Activated T-helper 17 cell treated with anti-CD3 and anti-CD28 coated beads, Interleukin-2, amount 50 U/mL, for 72 hours (primary cell): Measurements from ENCODE around the gene FNIP1. TPM values are rescaled to one million over a fixed set of nuclear protein-coding genes. Genes with fewer than 3 reads are reported as not detected.
"Not testable (repeated sequence)": the region's sequence is repeated elsewhere in the genome, so short reads cannot be mapped to it uniquely, and the experiment has no call there.

Experiments
- ATAC-seq: fragments of 150-1000 bp; cut with Tn5 transposase; replicated peaks from 2 replicates; pipeline ENCODE4 v1.10.0; 2021; ENCODE audit warnings: mild to moderate bottlenecking, moderate library complexity
- H3K27ac Mint-ChIP-seq: one replicate; pipeline ENCODE4 v1.8.0; 2022; ENCODE audit warnings: mixed read lengths
- H3K27me3 Mint-ChIP-seq: one replicate; pipeline ENCODE4 v1.8.0; 2022; ENCODE audit warnings: mixed read lengths
- H3K36me3 Mint-ChIP-seq: one replicate; pipeline ENCODE4 v1.8.0; 2022; ENCODE audit warnings: low read depth, mild to moderate bottlenecking, mixed read lengths
- H3K4me1 Mint-ChIP-seq: one replicate; pipeline ENCODE4 v1.8.0; 2022; ENCODE audit warnings: mixed read lengths
- H3K4me3 Mint-ChIP-seq: one replicate; pipeline ENCODE4 v1.8.0; 2022; ENCODE audit warnings: mild to moderate bottlenecking, mixed read lengths
- H3K9me3 Mint-ChIP-seq: one replicate; pipeline ENCODE4 v1.8.0; 2022; ENCODE audit warnings: mixed read lengths
- total RNA-seq, 2 donors: library from RNA; stranded (reverse); gene quantifications; one replicate each; pipeline ENCODE4 v1.2.3, GENCODE V29; 2022

FNIP1 gene
- total RNA-seq, 2 donors from 2014 or later = 17.5 to 30.4 TPM

DNA sequence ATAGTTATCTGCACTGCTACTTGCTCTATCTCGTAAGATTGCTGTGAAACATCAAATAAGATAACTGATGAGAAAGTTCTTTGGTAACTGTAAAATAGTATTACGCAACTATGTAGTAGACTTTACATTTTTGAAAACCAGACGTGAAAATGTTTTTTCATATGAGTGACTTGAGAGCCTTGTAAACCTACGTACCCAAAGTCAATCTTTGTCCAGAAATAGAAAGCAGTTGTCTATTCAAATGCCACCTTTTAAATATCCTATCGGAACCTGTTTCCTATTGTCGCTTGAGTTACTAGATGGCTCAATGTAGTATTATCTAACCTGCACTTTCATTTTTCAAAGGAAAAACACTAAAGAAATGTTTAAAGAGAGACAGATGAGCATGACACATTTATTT, 1.6 kb downstream of the FNIP1 start:
- Mint-ChIP-seq H3K36me3 (peaks cover 12% of the 10 kb centered on the region), H3K9me3 (no peaks in the 10 kb centered on the region), H3K27me3 (no peaks in the 10 kb centered on the region), H3K4me3 (peak overlapping the region; percentile 95), H3K27ac (peak overlapping the region; percentile 94), H3K4me1 (peaks cover 20% of the 10 kb centered on the region)
- ATAC-seq = no peak

DNA sequence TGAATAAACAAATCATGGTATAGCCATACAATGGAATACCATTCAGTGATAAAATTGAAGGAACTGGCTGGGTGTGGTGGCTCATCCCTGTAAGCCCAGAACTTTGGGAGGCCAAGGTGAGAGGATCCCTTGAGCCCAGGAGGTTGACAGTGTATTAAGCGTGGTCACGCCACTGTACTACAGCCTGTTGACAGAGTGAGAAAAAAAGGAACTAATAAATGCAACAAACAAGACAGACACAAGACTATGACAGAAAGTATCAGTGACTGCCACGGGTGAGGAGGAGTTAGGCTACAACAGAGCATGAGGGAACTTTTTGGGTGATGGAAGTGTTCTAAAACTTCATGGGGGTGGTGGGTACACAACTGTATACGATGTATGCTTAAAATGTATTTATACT, 2.2 kb downstream of the FNIP1 start:
- Mint-ChIP-seq H3K9me3 (no peaks in the 10 kb centered on the region), H3K27me3 (no peaks in the 10 kb centered on the region), H3K4me3 (peak overlapping the region; percentile 95), H3K27ac (no peak overlapping the region), H3K36me3 (peaks cover 12% of the 10 kb centered on the region), H3K4me1 (peaks cover 24% of the 10 kb centered on the region)
- no peak for ATAC-seq

DNA sequence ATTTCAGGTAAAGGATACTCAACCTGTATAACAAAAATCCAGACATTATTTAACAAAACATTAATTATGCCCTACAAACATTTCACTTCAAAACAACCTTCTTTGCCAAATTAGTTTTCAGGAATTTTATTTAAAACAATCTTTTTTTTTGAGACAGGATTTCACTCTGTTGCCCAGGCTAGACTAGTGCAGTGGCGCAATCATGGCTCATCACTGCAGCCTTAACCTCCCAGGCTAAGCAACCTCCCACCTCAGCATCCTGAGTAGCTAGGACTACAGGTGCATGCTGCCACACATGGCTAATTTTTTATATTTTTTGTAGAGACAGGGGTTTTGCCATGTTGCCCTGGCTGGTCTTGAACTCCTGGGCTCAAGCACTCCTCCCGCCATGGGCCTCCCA, 3.9 kb downstream of the FNIP1 start:
- H3K27ac Mint-ChIP-seq = no peak overlapping the region
- H3K4me1 Mint-ChIP-seq = peaks cover 29% of the 10 kb centered on the region
- ATAC-seq = no peak
- no peaks in the 10 kb centered on the region for H3K9me3 Mint-ChIP-seq
- H3K27me3 Mint-ChIP-seq = no peaks in the 10 kb centered on the region
- no peak overlapping the region for H3K4me3 Mint-ChIP-seq
- peaks cover 12% of the 10 kb centered on the region for H3K36me3 Mint-ChIP-seq

DNA sequence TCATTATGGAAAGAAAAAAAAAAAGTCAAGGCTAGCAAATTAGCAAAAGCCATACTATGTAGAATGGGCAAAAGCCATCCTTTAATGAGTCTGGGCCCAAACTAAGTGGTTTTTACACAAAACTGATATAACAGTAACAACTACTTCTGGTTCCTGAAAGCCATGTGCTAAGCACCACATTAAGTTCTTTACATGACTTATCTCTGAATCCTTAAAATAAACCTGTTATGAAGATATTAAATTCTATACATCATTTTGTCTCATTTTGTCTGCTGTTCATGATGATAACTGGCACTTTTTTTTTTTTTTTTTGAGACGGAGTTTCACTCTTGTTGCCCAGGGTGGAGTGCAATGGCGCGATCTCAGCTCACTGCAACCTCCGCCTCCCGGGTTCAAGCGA, 5.0 kb downstream of the FNIP1 start:
- ATAC-seq = no peak
- H3K36me3 Mint-ChIP-seq = peaks cover 12% of the 10 kb centered on the region
- peaks cover 32% of the 10 kb centered on the region for H3K4me1 Mint-ChIP-seq
- H3K27me3 Mint-ChIP-seq = no peaks in the 10 kb centered on the region
- no peaks in the 10 kb centered on the region for H3K9me3 Mint-ChIP-seq
- H3K27ac Mint-ChIP-seq = no peak overlapping the region
- H3K4me3 Mint-ChIP-seq = no peak overlapping the region

DNA sequence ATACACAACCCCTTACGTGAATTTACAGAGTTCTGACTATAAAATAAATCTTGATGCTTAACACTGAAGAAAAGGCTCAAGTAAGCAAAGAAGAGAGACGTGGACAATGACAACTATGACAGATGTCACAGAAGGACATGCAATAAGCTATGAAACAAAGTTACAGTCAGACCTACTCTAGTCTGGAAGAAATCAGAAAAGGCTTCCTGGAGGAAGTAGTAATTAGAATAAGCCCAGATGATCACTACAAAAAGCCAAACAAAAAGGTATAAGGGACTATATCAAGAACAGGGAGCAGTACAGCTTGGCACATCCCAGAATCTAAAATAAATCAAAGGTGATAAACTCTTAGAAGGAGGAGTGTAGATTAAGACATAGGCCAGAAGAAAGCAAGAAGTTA, 6.3 kb downstream of the FNIP1 start:
- H3K27me3 Mint-ChIP-seq = no peaks in the 10 kb centered on the region
- H3K36me3 Mint-ChIP-seq = peaks cover 11% of the 10 kb centered on the region
- ATAC-seq = no peak
- H3K27ac Mint-ChIP-seq = no peak overlapping the region
- peaks cover 31% of the 10 kb centered on the region for H3K4me1 Mint-ChIP-seq
- no peaks in the 10 kb centered on the region for H3K9me3 Mint-ChIP-seq
- no peak overlapping the region for H3K4me3 Mint-ChIP-seq

DNA sequence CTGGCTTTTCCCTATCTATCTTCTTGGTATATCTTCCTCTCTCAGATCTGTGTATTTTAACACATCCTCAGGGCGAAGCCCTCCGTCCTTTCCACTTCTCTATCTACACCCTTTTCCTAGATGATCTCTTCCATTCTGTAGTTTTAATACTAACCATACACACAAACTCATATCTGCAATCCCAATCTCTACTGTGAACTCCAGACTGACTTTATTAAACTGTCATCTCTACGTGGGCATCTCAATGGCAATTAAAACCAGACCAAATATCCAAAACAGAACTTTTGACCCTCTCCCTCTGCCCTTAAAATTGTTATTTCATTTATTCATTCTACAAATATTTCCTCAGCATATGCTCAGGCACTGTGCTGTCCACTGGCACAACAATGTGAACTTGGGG, 7.1 kb downstream of the FNIP1 start:
- no peak overlapping the region for H3K27ac Mint-ChIP-seq

DNA sequence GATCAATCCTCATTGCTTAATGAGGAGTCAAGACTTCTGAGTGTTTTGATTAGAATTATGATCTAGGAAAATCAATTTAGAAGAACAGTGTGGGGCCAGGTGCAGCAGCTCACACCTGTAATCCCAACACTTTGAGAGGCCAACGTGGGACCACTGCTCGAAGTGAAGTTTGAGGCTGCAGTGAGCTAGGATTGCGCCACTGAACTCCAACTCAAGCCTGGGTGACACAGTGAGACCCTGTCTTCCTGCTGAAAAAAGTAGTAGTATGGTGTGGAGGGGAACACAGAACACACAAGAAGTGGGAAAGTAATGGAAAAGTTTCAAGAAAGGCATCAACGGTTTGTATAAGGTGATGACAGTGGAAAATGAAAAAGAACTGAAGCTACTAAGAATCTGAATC, 9.1 kb downstream of the FNIP1 start:
- Mint-ChIP-seq H3K27ac (no peak overlapping the region), H3K4me1 (peaks cover 31% of the 10 kb centered on the region), H3K27me3 (no peaks in the 10 kb centered on the region), H3K4me3 (no peak overlapping the region), H3K36me3 (no peaks in the 10 kb centered on the region), H3K9me3 (no peaks in the 10 kb centered on the region)
- ATAC-seq = no peak

More for the DNA sequence above, 7.1 kb downstream of the FNIP1 start:
- no peaks in the 10 kb centered on the region for H3K27me3 Mint-ChIP-seq
- ATAC-seq = no peak
- H3K4me3 Mint-ChIP-seq = no peak overlapping the region
- no peaks in the 10 kb centered on the region for H3K9me3 Mint-ChIP-seq
- H3K4me1 Mint-ChIP-seq = peaks cover 25% of the 10 kb centered on the region
- peaks cover 6% of the 10 kb centered on the region for H3K36me3 Mint-ChIP-seq

DNA sequence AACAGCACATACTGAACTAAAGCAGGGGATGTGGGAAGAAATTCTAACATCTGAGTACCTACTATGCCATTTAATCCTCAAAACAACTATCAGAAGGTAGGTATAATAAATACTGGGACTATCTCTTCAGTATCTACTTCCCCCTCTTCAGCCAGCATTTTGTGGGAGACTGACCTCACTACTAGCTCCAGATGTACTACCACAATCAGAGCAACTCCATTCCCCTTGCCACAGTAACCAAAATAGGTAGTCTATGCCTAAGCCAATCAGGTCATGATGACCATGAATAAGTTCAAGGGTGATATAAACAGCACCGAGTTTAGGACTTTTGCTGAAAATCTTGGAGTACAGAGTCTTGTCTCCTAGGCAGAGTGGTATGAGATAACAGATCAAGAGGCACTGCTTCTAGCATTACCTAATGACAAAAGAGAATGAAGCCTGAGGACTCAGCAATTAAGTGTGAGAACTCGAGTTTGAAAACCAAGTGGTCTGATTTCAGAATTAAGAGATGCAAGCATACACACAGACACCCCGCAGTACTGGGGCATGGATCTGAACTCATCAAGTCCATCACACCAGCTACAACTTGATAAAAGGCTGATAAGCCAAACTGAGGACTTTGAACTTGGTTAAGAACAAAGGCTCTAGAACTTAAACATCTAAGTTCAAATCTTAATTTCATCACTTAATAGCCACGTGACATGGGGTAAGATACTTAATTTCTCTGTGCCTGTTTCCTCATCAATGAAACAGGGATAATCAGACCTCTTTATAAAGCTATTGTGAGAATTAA, 9.7 kb downstream of the FNIP1 start:
- H3K27ac Mint-ChIP-seq = no peak overlapping the region
- no peaks in the 10 kb centered on the region for H3K9me3 Mint-ChIP-seq
- peaks cover 37% of the 10 kb centered on the region for H3K4me1 Mint-ChIP-seq
- no peak overlapping the region for H3K4me3 Mint-ChIP-seq
- peaks cover 3% of the 10 kb centered on the region for H3K36me3 Mint-ChIP-seq
- H3K27me3 Mint-ChIP-seq = no peaks in the 10 kb centered on the region
- no peak for ATAC-seq

DNA sequence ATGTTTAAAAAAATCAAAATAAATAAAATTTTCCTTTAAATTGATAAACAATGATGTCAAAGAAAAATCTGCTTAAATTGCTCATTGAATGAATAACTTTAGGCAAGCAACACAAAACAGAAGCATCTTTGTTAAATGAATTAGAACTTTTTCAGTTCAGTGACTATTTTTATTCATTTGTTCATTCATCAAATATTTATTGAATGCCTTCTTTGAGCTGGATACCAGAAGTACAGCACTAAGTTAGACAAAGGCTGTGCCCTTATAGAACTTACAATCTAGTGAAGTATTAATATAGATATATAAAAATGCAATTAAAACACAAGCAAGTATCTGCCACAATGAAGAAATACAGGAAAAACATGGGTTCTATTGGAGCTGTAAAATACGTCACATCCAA, 10.8 kb downstream of the FNIP1 start:
- H3K4me1 Mint-ChIP-seq = peaks cover 35% of the 10 kb centered on the region
- peaks cover 11% of the 10 kb centered on the region for H3K36me3 Mint-ChIP-seq
- no peak overlapping the region for H3K27ac Mint-ChIP-seq
- H3K9me3 Mint-ChIP-seq = no peaks in the 10 kb centered on the region
- ATAC-seq = no peak
- H3K4me3 Mint-ChIP-seq = no peak overlapping the region
- no peaks in the 10 kb centered on the region for H3K27me3 Mint-ChIP-seq

DNA sequence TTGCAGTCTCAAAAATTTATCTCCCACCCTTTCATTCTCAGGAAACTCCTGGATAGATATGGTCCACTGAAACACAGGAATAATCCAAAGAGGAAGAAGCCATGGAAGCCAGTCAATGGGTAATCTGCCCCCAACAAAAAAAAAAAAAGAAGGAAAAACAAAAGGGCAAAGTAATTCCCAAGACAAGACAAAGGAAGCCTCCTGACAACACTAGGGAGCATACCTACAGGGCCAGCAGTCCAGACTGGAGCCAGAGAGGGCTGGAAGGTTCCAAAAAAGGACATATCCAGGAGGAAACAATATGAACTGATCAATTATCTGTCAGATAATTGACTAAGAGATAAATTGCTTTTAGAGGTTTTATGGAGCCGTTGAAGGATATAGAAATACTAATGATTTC, 12.9 kb downstream of the FNIP1 start:
- Mint-ChIP-seq H3K9me3 (no peaks in the 10 kb centered on the region), H3K4me3 (no peak overlapping the region), H3K27ac (no peak overlapping the region), H3K36me3 (peaks cover 11% of the 10 kb centered on the region), H3K4me1 (peaks cover 27% of the 10 kb centered on the region), H3K27me3 (no peaks in the 10 kb centered on the region)
- no peak for ATAC-seq

DNA sequence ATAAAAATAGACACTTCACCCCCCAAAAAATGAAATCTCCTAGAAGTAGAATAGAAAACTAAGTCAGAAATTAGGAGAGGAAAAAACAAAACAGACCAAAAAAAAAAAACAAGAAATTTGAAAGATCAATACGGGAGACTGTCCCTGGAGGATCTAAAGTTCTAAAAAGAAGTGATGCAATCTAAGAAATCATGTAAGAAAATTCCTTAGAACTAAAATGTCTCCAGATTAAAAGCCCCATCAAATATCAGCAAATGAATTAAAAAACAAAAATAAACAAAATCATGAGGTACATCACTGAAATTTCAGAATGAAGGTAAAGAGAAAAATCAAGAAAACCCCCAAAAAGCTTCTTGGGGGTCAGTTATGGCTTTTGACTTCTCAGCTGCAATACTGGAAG, 13.5 kb downstream of the FNIP1 start:
- Mint-ChIP-seq H3K36me3 (peaks cover 11% of the 10 kb centered on the region), H3K27me3 (no peaks in the 10 kb centered on the region), H3K9me3 (no peaks in the 10 kb centered on the region), H3K4me1 (peaks cover 27% of the 10 kb centered on the region), H3K27ac (no peak overlapping the region), H3K4me3 (no peak overlapping the region)
- no peak for ATAC-seq

DNA sequence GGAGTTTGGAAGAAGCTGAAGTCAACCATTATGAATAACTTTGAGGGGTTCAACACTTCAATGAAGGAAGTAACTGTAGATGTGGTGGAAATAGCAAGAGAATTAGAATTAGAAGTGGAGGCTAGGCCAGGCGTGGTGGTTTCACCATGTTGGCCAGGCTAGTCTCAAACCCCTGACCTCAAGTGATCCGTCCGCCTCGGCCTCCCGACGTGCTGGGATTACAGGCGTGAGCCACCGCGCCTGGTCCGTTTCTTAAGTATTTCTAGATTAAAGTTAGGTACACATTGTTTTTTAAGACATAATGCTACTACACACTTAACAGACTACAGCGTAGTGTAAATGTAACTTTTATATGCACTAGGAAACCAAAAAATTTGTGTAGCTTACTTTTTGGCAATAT, 14.1 kb downstream of the FNIP1 start:
- H3K36me3 Mint-ChIP-seq = peaks cover 11% of the 10 kb centered on the region
- H3K27me3 Mint-ChIP-seq = no peaks in the 10 kb centered on the region
- no peaks in the 10 kb centered on the region for H3K9me3 Mint-ChIP-seq
- no peak overlapping the region for H3K27ac Mint-ChIP-seq
- H3K4me1 Mint-ChIP-seq = peaks cover 27% of the 10 kb centered on the region
- no peak overlapping the region for H3K4me3 Mint-ChIP-seq
- no peak for ATAC-seq

DNA sequence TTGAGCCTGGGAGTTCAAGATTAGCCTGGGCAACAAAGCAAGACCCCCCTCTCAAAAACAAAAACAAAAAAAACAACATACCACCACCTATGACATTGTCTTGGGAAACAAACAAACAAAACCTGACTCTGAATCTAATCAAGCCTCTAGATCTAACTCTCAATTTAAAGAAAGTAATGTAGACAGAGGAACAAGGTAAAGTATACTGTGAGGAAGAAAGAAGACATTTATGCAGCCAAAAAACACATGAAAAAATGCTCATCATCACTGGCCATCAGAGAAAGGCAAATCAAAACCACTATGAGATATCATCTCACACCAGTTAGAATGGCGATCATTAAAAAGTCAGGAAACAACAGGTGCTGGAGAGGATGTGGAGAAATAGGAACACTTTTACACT, 18.7 kb downstream of the FNIP1 start:
- Mint-ChIP-seq H3K36me3 (peaks cover 11% of the 10 kb centered on the region), H3K4me1 (peaks cover 16% of the 10 kb centered on the region)
- H3K9me3 Mint-ChIP-seq, H3K27ac Mint-ChIP-seq, ATAC-seq, H3K27me3 Mint-ChIP-seq, H3K4me3 Mint-ChIP-seq: not testable (repeated sequence)

DNA sequence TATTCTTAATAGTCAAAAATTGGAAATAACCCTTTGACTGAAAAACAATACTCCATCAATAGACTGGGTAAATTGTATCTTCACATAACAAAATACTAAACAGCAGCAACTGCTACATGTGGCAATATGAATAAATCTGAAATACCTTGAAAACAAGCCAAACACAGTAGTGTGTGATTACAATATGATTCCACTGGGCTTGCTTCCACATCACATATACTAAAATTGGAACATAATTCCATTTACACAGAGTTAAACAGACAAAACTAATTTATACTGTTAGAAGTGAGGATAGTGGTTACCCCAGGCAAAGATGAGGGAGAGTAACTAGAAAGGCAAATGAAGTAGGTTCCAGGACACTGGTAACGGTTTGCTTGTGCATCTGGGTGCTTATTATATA, 20.4 kb downstream of the FNIP1 start:
- Mint-ChIP-seq H3K4me1 (peaks cover 9% of the 10 kb centered on the region), H3K27ac (no peak overlapping the region), H3K9me3 (no peaks in the 10 kb centered on the region), H3K27me3 (no peaks in the 10 kb centered on the region), H3K36me3 (peaks cover under 1% of the 10 kb centered on the region), H3K4me3 (no peak overlapping the region)
- no peak for ATAC-seq

DNA sequence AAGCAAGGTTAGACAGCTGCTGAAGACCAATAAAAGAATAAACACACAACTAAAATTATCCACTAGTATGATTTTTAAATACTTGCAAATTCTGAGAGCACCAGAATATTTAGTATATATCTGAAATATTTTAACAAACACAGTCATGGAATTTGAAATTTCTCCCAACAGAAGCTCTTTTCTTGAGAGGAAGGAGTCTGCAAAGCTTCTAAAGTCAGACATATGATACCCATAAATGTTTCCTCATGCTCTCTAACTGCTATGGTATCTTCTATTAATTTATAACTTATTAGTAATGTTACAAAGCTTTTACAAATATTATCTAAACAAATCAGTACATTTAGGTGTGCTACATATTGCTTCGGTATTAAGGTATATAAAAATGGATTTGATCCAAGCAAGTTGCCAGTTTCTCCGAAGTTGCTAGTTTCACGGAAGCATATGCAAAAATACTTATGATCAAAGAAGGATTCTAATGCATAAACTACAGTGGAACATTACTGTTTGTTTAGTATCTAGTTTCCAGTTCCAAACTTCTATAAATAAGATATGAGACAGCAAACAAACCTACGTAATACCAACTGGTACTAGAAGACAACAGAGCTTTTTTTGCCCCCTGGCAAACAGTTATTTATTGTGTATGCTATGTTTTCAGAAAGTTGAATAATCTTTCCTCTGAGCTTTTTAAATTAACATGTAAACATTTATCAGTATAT, 22.0 kb downstream of the FNIP1 start:
- Mint-ChIP-seq H3K36me3 (no peaks in the 10 kb centered on the region), H3K9me3 (no peaks in the 10 kb centered on the region), H3K4me1 (peaks cover 9% of the 10 kb centered on the region), H3K27ac (no peak overlapping the region), H3K27me3 (no peaks in the 10 kb centered on the region), H3K4me3 (no peak overlapping the region)
- ATAC-seq = no peak
